ENCODE results near the gene KCTD21. TPM values are rescaled to one million over a fixed set of nuclear protein-coding genes. Genes with fewer than 3 reads are reported as not detected.

The KCTD21 gene
- total RNA-seq, 1 experiment from 2014 or later = 10.2 TPM

DNA sequence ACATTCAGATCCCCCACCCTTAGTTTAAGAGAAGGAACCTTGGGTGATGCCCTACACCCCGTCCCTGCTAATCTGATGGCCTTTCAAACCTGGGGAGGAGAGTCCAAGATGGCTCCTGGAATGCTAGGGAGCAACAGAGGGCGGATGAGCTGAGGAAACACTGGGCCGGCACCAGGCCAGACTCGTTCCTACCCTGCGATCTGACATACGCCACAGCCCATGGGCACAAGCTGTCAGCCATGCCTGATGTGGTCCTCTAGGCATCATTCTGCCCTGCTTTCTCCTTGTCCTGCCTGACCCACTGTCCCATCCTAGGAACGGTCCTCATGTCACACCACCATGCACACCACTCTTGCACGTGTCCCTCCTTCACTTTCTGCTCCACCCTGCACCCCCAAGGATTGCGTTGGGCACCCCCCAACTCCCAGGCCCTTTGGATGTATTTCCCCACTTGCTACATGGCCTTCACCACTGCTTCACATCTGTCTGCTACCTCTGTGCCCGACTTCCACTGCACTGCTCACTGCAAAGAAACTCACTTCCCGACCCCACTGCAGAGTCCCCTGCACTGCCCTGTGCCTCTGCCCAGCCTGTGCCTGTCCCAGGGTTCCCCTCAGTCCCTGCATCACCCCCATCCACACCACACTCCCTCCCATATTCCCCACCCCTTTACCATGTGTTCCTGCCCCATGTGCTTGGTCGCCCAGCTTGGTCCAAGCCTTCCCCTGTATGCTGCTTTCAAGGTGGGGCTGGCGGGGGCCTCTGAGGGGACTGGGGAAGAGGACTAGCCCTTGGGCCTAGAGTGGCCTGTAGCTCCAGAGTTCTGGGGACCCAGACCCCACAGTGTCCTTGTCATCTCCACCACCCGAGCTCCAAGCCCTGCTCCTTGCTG is 29.5 kb upstream of the KCTD21 start:
- Mint-ChIP-seq H3K9me3 (ENCODE audit: unreplicated experiment) (no peaks in the 10 kb centered on the region), H3K4me1 (ENCODE audit: insufficient read depth, unreplicated experiment) (peaks cover 6% of the 10 kb centered on the region), H3K27ac (ENCODE audit: low read depth, unreplicated experiment) (no peak overlapping the region), H3K36me3 (ENCODE audit: insufficient read depth, unreplicated experiment) (peaks cover 9% of the 10 kb centered on the region), H3K27me3 (ENCODE audit: insufficient read depth, unreplicated experiment) (no peaks in the 10 kb centered on the region), H3K4me3 (ENCODE audit: unreplicated experiment) (no peak overlapping the region)
- DNase-seq (ENCODE audit: unreplicated experiment) = no peak
- intact Hi-C loops (cut with micrococcal nuclease) = no loop called here
- BruUV-seq (replicated peaks) = no TSS peak
- POLR2A ChIA-PET = no interaction called here
- TF ChIP-seq, protein P1, sequence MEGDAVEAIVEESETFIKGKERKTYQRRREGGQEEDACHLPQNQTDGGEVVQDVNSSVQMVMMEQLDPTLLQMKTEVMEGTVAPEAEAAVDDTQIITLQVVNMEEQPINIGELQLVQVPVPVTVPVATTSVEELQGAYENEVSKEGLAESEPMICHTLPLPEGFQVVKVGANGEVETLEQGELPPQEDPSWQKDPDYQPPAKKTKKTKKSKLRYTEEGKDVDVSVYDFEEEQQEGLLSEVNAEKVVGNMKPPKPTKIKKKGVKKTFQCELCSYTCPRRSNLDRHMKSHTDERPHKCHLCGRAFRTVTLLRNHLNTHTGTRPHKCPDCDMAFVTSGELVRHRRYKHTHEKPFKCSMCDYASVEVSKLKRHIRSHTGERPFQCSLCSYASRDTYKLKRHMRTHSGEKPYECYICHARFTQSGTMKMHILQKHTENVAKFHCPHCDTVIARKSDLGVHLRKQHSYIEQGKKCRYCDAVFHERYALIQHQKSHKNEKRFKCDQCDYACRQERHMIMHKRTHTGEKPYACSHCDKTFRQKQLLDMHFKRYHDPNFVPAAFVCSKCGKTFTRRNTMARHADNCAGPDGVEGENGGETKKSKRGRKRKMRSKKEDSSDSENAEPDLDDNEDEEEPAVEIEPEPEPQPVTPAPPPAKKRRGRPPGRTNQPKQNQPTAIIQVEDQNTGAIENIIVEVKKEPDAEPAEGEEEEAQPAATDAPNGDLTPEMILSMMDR (IDR thresholded peaks at IDR 0.05; ENCODE audit: unreplicated experiment) = no peak
- CTCF ChIA-PET = interaction anchor here (0.7 to 2.5 kb wide), 2 partner anchors 11 to 346 kb away, joined by 3 to 12 read pairs; no protein-coding TSS in a partner anchor

DNA sequence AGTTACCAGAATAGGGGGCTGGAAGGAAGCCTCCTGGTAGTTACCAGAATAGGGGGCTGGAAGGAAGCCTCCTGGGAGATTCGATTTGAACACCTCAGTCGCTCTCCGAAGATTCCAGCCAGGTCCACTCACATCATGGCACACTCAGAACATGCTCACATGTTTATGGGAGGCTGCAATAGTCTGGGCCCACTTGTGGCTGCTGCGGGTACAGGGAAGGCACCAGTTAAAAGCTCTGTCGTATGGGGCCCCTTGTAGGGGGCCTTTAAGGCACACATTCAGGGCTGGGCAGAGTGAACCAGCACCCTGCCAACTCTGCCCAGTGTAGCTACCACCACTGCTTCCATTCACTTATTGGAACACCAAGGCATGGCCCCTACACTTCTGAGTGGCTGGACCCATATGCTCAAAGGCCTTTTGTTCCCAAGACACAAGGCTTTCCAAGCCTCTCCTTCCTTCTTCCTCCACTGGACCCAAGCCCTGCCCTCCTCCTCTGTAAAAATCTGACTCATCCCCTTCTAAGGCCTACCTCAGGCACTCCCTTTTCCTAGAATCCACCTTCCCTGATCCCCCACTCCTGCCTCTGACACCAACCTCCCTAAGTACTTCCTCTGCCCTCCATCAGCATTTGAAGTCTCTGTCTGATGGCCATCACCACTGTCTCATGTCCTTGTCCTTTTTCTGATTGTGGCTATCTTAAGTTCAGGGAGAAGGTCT is 28.3 kb upstream of the KCTD21 start:
- DNase-seq (ENCODE audit: unreplicated experiment) = peak; percentile 27
- CTCF ChIA-PET = interaction anchor here (0.7 to 2.5 kb wide), 3 partner anchors 11 to 348 kb away, joined by 3 to 17 read pairs (median 12); no protein-coding TSS in a partner anchor
- no peaks in the 10 kb centered on the region for H3K9me3 Mint-ChIP-seq (ENCODE audit: unreplicated experiment)
- peaks cover 6% of the 10 kb centered on the region for H3K4me1 Mint-ChIP-seq (ENCODE audit: insufficient read depth, unreplicated experiment)
- no peaks in the 10 kb centered on the region for H3K27me3 Mint-ChIP-seq (ENCODE audit: insufficient read depth, unreplicated experiment)
- POLR2A ChIA-PET = no interaction called here
- TF ChIP-seq, protein P1 (IDR thresholded peaks at IDR 0.05; ENCODE audit: unreplicated experiment) = no peak
- H3K36me3 Mint-ChIP-seq (ENCODE audit: insufficient read depth, unreplicated experiment) = peaks cover 9% of the 10 kb centered on the region
- intact Hi-C loops (cut with micrococcal nuclease) = no loop called here
- no peak overlapping the region for H3K27ac Mint-ChIP-seq (ENCODE audit: low read depth, unreplicated experiment)
- H3K4me3 Mint-ChIP-seq (ENCODE audit: unreplicated experiment) = no peak overlapping the region
- BruUV-seq (replicated peaks) = no TSS peak

DNA sequence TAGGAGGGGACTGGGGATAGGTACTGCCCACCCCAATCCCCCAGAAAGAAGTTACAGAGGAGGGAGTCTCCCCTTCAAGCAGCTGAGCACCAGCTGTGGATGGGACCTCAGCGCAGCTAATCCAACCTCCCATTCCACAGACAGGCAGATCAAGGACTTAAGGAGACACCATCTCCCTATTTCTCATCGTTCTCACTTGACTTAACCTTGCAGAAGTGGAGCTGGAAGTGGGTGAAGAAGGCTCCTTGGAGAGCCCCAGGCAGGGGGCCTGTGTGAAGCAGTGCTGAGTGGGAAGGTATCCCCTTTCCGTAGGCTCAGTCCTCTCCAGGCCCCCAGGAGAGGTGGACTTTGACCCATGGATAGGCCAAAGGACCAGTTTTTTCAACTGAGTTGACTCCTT is 27.6 kb upstream of the KCTD21 start:
- Mint-ChIP-seq H3K4me1 (ENCODE audit: insufficient read depth, unreplicated experiment) (peaks cover 6% of the 10 kb centered on the region), H3K27ac (ENCODE audit: low read depth, unreplicated experiment) (no peak overlapping the region), H3K4me3 (ENCODE audit: unreplicated experiment) (no peak overlapping the region), H3K27me3 (ENCODE audit: insufficient read depth, unreplicated experiment) (no peaks in the 10 kb centered on the region), H3K36me3 (ENCODE audit: insufficient read depth, unreplicated experiment) (peaks cover 9% of the 10 kb centered on the region), H3K9me3 (ENCODE audit: unreplicated experiment) (no peaks in the 10 kb centered on the region)
- POLR2A ChIA-PET = no interaction called here
- TF ChIP-seq, protein P1 (IDR thresholded peaks at IDR 0.05; ENCODE audit: unreplicated experiment) = no peak
- intact Hi-C loops (cut with micrococcal nuclease) = no loop called here
- CTCF ChIA-PET = interaction anchor here (0.6 to 1.7 kb wide), 3 partner anchors 12 to 422 kb away, joined by 3 to 17 read pairs (median 3); no protein-coding TSS in a partner anchor
- BruUV-seq (replicated peaks) = no TSS peak
- DNase-seq (ENCODE audit: unreplicated experiment) = no peak

All from MCF 10A (cell line).